ENCODE results near the gene ZAP70. TPM values are rescaled to one million over a fixed set of nuclear protein-coding genes. Genes with fewer than 3 reads are reported as not detected.

ZAP70 gene
- total and polyA plus RNA-seq, 2 donors (not counting 3 experiments of a cell fraction or from before 2014, with no cell fraction given) = 0.14 TPM; not detected in 1

- H3K4me1 ChIP-seq (ENCODE audit: control insufficient read depth, extremely low read depth, insufficient read depth, low read length) = no peaks in the 10 kb centered on the region
- no peak overlapping the region for H2AFZ ChIP-seq (ENCODE audit: low read depth, low read length)
- H3K9me1 ChIP-seq (replicated peaks; ENCODE audit: control insufficient read depth, extremely low read depth, insufficient read depth, low read length) = no peaks in the 10 kb centered on the region
- intact Hi-C loops (cut with micrococcal nuclease) (no loop called here), dilution Hi-C loops (cut with MboI; ENCODE audit: extremely low pct_ligation_motif_present, low sequenced_read_pairs) (no loop called here)
- POLR2A ChIA-PET = interaction anchor here (0.6 kb wide), 1 partner anchor 14 kb away, joined by 6 read pairs; no protein-coding TSS in a partner anchor
- H3K4me3 ChIP-seq (replicated peaks in 1 of 3; ENCODE audit: insufficient read depth in 1 of 3, low read depth in 1 of 3, low read length in 3 of 3) = no peak overlapping the region
- no peak for TF ChIP-seq FOS (IDR thresholded peaks at IDR 0.05; ENCODE audit: borderline replicate concordance, insufficient read depth, low read length)
- no peak for TF ChIP-seq JUN (IDR thresholded peaks at IDR 0.05; ENCODE audit: borderline replicate concordance, insufficient read depth, insufficient read length, low read depth)
- no peak for TF ChIP-seq MYC (IDR thresholded peaks at IDR 0.05; ENCODE audit: low read depth, low read length)
- no peak for TF ChIP-seq POLR2A (IDR thresholded peaks at IDR 0.05; ENCODE audit: low read depth, low read length)
- no peak for TF ChIP-seq MAX (IDR thresholded peaks at IDR 0.05; ENCODE audit: insufficient read depth, insufficient read length)
- no peak for TF ChIP-seq GATA2 (IDR thresholded peaks at IDR 0.05; ENCODE audit: insufficient read depth, insufficient read length, low read depth, low read length)
- no peak for TF ChIP-seq POLR2AphosphoS5 (IDR thresholded peaks at IDR 0.05; ENCODE audit: insufficient read depth, low read depth, low read length)
- no peak for TF ChIP-seq EZH2 (IDR thresholded peaks at IDR 0.05; ENCODE audit: borderline replicate concordance, low read depth, low read length, severe bottlenecking)
- TF ChIP-seq CTCF (IDR thresholded peaks at IDR 0.05; ENCODE audit: extremely low read depth in 1 of 2, insufficient read depth in 1 of 2, low read depth in 1 of 2, low read length in 2 of 2) = no peak
- no TSS peak for BruUV-seq (replicated peaks)
- H3K36me3 ChIP-seq (ENCODE audit: control insufficient read depth in 2 of 2, extremely low read depth in 1 of 2, insufficient read depth in 2 of 2, low read length in 2 of 2) = no peaks in the 10 kb centered on the region
- H3K4me2 ChIP-seq (ENCODE audit: insufficient read depth, low read length) = no peak overlapping the region
- CTCF ChIA-PET = interaction anchor here (1.2 kb wide), 1 partner anchor 12 kb away, joined by 5 read pairs; no protein-coding TSS in a partner anchor
- no peak for FAIRE-seq
- no peak overlapping the region for H3K9ac ChIP-seq (replicated peaks; ENCODE audit: extremely low read depth, insufficient read depth, low read length)
- DNase-seq (ENCODE audit: low read depth, low spot score) = no peak
- no peaks in the 10 kb centered on the region for H3K9me3 ChIP-seq (replicated peaks; ENCODE audit: control insufficient read depth, insufficient read depth, low read length)
- H3K27me3 ChIP-seq (ENCODE audit: control insufficient read depth in 2 of 2, insufficient read depth in 2 of 2, low read length in 2 of 2) = no peaks in the 10 kb centered on the region
- no peaks in the 10 kb centered on the region for H3K79me2 ChIP-seq (ENCODE audit: control insufficient read depth, insufficient read depth, low read length)
- H3K27ac ChIP-seq (ENCODE audit: insufficient read depth, low read depth, low read length) = no peak overlapping the region
- H4K20me1 ChIP-seq (replicated peaks; ENCODE audit: control insufficient read depth, extremely low read depth, insufficient read depth, low read length) = no peaks in the 10 kb centered on the region
Measured at GRCh38 chr2:97785818-97786217, 72.4 kb downstream of the ZAP70 start.
